ENCODE measurements around the gene FAM161A.
"Not testable (repeated sequence)": the region's sequence is repeated elsewhere in the genome, so short reads cannot be mapped to it uniquely, and the experiment has no call there.

The FAM161A gene, protein sequence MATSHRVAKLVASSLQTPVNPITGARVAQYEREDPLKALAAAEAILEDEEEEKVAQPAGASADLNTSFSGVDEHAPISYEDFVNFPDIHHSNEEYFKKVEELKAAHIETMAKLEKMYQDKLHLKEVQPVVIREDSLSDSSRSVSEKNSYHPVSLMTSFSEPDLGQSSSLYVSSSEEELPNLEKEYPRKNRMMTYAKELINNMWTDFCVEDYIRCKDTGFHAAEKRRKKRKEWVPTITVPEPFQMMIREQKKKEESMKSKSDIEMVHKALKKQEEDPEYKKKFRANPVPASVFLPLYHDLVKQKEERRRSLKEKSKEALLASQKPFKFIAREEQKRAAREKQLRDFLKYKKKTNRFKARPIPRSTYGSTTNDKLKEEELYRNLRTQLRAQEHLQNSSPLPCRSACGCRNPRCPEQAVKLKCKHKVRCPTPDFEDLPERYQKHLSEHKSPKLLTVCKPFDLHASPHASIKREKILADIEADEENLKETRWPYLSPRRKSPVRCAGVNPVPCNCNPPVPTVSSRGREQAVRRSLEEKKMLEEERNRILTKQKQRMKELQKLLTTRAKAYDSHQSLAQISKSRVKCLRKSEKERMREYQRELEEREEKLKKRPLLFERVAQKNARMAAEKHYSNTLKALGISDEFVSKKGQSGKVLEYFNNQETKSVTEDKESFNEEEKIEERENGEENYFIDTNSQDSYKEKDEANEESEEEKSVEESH

DNA sequence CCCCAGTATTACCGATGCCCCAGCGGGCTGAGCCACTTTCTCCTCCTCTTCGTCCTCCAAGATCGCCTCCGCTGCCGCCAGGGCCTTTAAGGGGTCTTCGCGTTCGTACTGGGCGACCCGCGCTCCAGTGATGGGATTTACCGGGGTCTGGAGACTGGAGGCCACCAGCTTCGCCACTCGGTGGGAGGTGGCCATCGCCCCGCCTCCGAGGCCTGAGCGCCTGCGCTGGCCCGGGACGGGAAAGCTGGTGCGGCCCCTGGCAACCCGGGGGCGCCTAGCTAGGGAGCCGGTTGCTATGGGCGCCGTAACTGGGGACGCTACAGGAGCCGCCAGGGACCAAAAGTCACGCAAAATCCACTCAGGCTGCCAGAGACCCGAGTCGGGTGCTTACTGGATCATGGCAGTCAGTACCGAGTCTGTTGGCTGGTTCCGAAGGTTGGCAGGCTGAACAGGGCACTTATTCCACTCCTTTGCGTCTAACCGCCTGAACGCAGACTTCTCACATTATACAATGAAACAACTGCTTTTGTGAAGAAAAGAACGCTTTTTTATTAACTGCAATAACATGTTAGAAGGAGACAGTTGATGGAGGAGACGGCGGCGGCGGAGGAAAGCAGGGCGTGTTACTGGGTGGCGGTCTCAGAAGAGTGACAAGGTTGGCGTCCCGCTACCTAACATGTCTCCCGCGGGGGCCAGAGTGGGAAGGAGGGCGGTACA, at the start of gene FAM161A:
TSS of gene FAM161A (minus strand) at position 214 of the 717 bp plus-strand sequence. CDS start at position 195, 19 bp downstream.
- peak; percentile 69 to 92 for DNase-seq

DNA sequence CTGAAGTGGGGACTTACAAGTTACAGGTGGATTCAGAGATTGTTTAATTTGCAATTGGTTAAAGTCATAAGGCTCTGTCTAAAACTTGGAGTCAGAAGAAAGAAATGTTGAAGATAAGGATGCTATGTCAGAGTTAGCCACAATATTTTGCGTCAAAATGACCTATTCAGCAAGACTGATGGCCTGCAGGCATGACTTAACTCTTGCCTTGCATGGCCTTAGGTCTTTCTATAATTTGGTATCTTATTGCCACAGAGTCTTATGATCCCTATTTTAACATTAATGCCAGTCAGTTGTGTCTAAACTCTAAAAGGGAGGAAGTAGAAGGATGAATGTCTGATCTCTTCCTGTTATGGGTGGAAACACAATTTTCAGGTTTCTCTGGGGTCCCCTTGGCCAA, 46.4 kb upstream of the FAM161A start:
- no peak for DNase-seq

DNA sequence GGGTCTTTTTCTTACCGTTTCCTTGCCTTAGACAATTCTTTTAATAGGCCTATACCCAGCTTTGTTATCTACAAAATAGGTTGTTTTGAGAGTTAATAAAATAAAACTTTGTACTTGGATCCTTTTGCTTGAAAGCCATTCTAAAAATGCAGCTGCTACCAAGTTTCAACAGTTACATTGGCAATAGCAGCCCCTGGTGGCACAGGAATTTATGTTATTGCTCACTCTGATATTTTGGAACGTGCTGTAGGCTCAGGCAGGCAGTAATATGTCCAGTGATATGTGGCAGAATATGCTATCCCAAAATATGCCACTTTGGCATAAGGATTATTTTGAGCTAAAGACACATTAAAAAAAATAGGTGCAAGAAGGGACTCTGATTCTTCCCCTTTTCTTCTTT, 45.0 kb upstream of the FAM161A start:
- peak in 1 of 2 experiments; percentile 54 for DNase-seq

DNA sequence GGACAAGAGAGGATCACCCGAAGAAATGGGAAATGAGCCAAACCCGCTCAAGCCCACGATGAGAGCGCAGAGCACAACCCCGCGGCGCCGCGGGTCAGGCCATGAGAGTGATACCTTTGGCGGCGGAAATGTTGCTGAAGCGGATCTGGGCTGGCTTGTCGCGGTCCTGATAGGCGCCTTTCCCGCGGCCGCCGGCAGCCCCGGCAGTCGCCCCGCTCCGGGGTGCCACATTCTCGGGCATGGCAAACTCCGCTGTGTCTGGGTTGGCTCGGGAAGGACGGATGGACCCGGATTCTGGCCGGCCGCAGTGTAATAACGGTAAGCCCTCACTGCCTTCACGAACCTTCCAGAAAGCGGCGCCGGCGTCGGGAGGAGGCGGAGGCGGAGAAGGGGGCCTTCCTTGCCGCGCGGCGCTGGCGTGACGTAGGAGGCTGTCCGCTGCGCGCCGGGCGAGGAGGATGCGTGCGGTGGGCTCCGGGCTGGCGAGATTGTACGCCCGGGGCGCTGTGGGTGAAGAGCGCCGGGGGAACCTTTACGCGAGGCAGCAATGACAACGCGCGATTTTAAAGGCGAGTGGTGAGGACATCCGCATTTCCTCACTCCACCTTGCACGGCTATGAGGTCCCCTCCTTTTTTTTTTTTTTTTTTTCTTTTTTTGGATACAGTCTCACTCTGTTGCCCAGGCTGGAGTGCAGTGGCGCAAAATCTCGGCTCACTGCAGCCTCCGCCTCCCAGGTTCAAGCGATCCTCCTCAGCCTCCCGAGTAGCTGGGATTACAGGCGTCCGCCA, 34.6 kb upstream of the FAM161A start, which contains the start of gene CCT4:
TSS of gene CCT4 (minus strand) at position 390 of the 789 bp plus-strand sequence. CDS start at position 241, 149 bp downstream.
- DNase-seq, result peak; percentile 61 to 88

DNA sequence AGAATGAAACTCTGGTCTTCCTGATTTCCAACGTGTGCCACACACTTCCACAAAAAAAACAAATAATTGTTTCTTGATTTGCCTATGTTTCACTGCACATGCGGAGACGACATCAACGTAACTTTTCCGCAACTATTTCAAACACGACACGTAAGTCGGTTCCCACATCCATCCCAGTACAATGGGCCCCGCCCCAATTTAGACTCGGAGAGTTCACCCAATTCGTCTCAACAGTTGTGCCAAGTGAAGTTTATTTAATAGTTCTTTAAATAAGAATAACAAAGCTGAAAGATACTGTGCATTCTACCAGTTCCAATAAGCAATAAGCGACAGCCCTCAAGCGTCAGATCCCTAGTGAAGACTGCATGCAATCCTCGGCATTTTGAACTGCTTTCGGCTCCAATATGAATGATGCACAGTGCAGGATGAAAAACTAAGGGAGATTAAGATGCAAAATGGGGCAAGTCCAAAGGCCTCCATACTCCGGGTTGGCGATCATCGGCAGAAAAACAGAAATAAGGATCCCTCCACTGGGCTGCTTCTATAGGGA, 33.9 kb upstream of the FAM161A start:
- peak in 1 of 2 experiments; percentile 23 for DNase-seq

DNA sequence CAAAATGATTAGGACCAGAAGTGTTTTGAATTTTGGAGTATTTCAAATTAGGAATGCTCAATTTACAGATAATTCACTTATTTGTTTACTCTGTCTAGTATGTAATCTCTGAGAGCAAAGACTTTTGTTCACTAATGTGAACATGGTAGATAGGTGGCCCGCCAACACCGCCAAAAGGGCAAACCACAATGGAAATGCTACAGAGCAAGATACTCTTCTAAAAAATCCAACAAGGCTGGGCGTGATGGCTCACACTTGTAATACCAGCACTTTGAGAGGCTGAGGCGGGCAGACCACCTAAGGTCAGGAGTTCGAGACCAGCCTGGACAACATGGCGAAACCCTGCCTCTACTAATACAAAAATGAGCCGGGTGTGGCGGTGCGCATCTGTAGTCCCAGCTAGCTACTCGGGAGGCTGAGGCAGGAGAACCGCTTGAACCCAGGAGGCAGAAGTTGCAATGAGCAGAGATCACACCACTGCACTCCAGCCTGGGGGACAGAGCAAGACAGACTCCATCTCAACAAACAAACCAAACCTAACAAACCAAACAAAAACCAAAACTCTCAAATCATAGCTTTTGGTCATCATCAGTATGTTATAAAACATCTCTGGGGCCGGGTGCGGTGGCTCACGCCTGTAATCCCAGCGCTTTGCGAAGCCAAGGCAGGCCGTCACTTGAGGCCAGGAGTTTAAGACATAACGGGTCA, 32.2 kb upstream of the FAM161A start:
- DNase-seq, result no peak

DNA sequence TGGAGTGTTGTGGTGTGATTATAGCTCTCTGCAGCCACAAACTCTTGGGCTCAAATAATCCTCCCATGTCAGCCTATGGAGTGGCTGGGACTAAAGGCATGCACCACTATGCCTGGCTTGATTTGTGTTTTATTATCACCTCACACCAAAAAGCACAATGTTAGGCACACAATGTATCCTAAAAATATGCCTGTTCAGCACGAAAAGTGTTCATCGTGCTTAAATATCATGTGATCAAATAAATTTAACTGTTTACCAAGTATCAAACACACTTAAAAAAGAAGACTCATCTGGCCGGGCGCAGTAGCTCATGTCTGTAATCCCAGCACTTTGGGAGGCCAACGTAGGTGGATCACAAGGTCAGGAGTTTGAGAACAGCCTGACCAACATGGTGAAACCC, 29.0 kb upstream of the FAM161A start:
- DNase-seq, result no peak

DNA sequence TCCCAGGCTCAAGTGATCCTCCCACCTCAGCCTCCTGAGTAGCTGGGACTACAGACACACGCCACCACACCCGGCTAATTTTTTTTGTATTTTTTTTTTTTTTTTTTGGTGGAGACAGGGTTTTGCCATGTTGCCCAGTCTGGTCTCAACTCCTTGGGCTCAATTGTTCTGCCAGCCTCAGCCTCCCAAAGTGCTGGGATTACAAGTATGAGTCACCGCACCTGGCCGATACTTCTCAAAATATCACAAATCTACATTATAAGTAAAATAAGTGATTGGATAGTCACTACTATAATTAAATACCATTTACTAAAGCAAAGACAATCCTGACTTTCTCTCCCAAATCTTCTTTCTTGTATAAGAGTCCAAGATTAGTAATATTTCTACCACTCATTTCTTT, 25.5 kb upstream of the FAM161A start:
- DNase-seq, result not testable (repeated sequence)

DNA sequence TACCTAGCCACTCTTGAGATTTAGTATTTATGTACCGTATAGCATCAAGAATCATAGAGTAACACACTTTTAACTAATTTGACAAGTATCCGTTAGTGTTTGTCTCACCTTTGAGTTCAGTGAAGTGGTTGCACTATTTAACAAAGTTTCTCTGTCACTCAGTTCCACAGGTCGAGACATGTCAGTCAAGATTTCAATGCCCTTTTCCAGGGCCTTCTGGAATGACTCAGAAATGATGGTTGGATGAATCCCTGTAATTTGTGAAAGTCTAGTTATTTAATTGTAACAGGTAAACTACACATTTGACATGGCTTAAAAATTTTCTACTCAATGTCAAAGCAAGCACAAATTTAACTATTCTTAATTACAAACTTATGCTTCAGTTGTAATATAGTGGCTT, 24.9 kb upstream of the FAM161A start:
- no peak for DNase-seq

DNA sequence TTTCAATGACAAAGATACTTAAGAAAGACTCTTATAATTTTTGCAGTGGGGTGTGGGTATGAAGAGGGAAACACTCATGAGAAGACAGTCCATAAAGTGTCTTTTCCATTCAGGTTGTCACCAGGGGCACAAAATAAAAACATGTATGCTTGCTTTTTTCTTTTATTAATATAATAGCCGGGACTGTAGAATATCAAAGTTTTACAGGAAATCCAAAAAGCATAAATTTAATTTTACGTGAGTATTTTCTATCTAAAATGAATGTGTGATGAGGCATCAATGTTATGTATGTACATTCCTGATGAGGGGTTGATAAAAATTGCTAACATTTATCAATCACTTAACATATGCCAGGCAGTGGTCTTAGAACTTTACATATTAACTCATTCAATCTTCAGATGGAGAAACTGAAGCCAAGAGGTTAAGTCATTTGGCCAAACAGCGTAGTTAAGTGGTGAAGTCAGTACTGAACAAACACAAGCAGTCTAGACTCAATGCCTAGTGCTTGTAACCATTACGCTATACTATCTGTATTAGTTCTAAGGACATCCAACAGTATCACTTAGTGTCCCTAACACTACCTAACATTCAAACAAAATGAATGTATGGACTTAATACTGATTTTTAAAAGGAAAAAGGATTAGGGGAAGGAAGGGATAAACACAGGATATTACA, 23.8 kb upstream of the FAM161A start:
- no peak for DNase-seq

DNA sequence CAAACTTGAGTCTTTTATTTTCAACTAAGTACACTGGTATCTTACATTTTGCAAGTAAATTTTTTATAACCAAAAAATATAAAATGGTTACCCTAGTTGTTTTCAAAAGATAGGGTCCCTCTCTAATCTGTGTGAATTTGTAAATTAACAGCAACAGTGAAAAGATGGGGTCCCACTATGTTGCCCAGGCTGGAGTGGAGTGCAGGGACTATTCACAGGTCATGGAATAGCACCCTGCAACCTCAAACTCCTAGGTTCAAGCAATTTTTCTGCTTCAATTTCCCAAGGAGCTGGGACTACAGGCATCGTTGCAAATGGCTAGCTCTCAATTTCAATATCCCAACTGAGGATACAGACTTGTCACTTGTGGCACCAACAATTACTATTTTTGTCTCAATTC, 22.5 kb upstream of the FAM161A start:
- DNase-seq, result no peak

DNA sequence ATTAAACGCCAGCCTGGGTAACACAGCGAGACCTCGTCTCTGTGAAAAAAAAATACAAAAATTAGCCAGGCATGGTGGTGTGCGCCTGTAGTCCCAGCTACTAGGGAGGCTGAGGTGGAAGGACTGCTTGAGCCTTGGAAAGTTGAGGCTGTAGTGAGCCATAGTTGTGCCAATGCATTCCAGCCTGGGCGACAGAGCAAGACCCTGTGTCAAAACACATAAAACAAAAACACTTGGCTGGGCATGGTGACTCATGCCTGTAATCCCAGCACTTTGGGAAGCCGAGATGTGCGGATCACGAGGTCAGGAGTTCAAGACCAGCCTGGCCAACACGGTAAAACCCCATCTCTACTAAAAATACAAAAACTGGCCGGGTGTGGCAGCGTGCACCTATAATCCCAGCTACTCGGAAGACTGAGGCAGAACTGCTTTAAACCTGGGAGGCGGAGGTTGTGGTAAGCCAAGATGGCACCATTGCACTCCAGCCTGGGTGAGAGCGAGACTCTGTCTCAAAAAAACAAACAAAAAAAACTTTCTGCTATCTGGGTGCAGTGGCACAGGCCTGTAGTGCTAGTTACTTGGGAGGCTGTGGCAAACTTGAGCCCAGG, 12.7 kb upstream of the FAM161A start:
- DNase-seq, result not testable (repeated sequence)

DNA sequence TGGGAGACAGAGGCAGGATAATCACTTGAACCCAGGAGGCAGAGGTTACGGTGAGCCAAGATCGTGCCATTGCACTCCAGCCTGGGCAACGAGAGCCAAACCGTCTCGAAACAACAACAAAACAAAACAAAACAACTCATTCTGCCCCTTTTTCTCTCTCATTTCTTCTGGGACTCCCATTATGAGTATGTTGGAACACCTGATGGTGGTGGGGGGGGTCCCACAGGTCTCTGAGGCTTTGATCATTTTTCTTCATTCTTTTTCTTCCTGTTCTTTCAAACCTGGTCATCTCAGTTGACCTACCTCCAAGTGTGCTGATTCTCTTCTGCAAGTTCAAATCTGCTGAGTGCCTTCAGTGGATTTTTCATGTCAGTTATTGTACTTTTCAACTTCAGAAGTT, 8.2 kb upstream of the FAM161A start:
- no peak for DNase-seq

DNA sequence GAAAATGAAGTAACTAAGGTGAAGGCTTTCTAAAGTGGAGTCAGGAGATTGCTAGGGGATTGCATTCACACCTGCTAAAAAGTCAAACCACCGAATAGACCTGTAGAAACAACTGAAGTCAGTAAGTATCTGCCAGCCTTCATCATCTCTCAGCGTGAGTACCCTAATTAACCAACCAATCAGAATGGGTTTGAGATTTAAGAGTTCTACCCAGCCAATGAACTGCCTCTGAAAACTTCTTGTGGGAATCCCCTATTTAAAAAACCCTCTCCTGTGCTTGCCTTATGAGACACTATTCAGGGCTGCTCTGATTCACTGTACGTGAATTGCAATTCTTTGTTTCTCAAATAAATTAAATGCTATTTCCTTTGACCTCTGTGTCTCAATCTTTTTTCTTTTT, 3.4 kb upstream of the FAM161A start:
- DNase-seq, result no peak

DNA sequence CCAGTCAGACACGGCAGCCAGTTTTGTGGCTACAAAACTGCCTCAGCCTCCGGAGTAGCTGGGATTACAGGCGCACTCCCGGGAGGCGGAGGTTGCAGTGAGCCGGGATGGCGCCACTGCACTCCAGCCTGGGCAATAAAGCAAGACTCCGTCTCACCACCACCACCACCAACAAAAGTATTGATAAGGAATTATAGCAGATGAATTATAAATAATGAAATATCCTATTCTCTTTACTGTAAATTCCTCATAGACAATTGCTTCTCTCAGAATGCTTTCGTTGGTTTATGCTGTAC, 1.4 kb upstream of the FAM161A start:
- no peak for DNase-seq

DNA sequence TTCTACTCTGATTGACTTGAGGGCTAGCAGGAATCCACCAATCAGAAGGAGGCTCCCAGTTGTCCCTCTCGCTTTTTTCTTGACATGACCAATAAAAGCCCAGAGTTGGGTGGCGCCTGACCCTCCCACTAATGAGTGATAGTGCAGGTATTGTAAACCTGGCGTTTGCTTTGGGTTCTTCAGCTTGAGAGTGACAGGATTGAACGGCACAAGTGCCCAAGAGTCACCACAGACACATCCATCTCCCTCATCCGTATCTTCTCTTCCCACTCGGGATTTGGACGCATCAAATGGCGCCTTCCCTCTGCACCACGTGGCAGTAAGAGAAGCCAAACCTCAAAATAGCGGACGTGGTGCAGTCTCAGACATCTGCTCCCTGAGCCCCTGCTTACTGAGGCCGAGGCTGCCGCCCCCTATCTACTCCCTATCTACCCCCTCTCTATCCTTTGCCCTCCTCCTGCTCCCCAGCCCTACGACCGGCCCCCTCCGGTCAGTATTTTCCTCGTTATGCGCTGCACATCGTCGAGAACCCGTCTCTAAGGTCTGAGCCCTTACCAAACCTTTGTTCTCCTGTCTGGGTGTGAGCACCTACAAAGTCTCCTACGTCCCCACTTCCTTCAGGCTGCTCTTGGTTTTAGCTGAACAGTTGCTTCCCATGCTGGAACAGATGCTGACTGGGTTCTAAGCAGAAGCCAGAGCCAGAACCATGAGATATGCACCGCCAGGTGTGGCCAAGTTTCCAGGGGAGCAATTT, 881 bp upstream of the FAM161A start:
- peak; percentile 98 for DNase-seq

DNA sequence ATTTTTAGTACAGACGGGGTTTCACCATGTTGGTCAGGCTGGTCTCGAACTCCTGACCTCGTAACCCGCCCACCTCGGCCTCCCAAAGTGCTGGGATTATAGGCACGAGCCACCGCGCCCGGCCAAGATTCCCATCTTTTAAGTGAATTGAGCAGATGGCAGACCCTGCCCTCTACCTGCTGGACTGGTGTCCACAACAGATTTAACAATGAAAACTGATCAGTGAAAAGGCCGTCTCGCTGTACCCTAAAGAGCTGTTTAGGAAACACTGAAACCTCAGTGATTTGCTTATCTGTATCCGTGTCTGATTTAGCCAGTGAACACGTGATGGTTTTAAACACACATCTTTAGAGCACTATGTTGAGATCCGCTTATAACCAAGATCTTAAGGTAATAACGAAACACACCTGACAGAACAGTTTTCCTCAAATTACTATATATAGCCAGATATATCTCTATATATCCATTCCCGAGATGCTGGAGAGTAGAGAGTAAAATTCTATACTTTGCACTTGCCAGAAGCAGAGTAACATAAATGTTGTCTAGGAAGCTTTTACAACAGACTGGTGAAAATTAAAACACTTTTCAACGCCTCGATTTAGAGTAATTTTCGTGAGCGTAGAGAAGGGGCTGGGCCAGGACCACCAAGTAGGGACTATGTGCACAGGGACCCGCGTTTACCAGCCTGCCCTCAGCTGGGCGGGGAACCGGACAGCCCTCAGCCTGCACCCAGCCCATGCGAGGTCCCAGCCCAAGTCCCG, 594 bp downstream of the FAM161A start:
- DNase-seq, result peak; percentile 44 to 66

DNA sequence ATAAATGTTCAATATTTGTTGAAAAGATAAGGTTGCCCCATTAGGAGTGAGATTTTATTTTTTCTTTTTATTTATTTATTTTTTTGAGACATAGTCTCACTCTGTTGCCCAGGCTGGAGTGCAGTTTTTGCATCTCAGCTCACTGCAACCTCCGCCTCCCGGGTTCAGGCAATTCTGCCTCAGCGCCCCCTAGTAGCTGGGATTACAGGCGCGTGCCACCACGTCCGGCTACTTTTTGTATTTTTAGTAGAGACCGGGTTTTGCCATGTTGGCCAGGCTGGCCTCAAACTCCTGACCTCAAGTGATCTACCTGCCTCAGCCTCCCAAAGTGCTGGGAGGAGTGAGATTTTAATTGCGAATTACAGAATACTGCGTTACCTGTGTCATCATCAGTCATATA, 2.6 kb downstream of the FAM161A start:
- DNase-seq, result not testable (repeated sequence)

DNA sequence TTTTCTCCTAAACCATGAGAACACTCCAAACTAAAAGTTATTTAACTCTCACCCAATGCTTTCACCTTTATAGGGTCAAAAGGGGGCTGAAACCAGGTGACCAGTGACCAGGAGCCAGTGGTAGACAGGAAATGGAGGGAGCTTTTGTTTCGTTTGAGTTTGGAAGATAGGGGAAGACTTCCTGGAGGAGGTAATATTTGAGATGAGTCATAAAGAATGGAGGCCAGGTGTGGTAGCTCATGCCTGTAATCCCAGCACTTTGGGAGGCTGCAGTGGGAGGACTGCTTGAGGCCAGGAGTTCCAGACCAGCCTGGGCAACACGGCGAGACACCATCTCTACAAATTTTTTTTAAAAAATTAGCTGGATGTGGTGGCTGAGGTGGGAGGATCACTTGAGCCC, 8.5 kb downstream of the FAM161A start:
- no peak for DNase-seq
